HG03354 (cell line): Measurements from ENCODE around the gene AMBP.

ENCODE experiments used
- ATAC-seq: cut with Tn5 transposase; IDR thresholded peaks from one replicate; pipeline ENCODE4 v1.9.1; 2021; ENCODE audit warnings: mild to moderate bottlenecking; ENCODE audit not compliant: unreplicated experiment, poor library complexity, severe bottlenecking

Gene AMBP

DNA sequence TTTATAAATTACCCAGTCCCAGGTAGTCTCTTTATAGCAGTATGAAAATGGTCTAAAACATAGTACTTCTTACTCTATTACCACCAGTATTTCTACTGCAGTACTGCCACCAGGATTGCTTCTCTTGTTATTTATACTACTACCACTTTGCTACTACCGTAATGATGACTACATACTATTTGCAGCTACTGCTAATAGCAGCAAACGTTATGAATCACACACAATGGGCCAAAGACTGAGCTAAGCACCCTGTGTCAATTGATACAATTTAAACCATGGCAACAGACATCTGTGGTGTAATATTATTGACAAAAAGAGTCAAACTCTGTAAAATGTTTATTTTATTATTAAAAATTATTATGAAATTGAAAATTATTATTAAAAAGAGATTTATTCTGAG, 36.3 kb upstream of the AMBP start:
- no peak for ATAC-seq

- ATAC-seq: no peak
These were observed 34.9 kb upstream of the AMBP start for GRCh38 chr9:114112778-114113584.

- no peak for ATAC-seq
These were observed 34.2 kb upstream of the AMBP start for GRCh38 chr9:114112325-114112724.

GRCh38 chr9:114110180-114110579, 32.1 kb upstream of the AMBP start:
- no peak for ATAC-seq

- ATAC-seq: no peak
These were observed 31.0 kb upstream of the AMBP start for GRCh38 chr9:114109124-114109523.

DNA sequence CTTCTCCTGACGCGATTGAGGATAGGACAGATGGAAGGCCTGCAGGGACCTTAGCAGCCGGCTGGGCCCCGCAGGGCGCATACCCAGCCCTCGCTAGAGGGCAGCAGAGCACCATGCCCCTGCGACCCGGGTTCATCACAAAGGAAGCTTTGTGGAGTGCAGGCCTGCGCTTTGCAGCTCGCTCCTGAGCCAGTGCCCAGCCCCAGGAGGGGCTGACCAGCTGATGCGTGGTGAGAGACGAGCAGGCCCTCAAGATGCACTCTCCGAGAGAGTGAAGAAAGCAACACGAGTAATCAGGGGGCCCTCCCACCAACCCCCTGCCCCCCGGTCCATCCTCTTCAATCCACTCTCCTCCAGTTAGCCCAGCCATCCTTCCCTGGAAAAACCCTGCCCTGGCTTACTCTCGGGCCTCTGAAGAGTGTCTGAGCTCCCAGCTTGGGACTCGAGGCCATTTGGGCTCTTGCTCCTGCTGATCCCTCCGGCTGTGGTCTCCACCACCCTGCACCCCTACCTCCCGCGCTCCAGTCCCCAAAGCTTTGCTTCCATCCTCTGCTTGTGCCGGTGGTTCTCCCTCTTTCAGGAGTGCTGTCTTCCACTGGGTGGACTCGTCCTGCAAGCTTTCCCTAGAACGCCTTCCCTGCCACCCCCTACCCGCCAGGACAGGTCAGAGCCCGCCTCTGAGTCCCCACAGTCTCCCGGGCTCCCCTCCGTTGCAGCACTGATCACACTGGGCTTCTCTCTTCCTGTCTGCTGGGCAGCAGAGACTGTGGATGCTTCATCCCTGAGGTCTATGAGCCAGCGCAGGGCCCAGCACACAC, 30.1 kb upstream of the AMBP start:
- peak; percentile 68 for ATAC-seq

DNA sequence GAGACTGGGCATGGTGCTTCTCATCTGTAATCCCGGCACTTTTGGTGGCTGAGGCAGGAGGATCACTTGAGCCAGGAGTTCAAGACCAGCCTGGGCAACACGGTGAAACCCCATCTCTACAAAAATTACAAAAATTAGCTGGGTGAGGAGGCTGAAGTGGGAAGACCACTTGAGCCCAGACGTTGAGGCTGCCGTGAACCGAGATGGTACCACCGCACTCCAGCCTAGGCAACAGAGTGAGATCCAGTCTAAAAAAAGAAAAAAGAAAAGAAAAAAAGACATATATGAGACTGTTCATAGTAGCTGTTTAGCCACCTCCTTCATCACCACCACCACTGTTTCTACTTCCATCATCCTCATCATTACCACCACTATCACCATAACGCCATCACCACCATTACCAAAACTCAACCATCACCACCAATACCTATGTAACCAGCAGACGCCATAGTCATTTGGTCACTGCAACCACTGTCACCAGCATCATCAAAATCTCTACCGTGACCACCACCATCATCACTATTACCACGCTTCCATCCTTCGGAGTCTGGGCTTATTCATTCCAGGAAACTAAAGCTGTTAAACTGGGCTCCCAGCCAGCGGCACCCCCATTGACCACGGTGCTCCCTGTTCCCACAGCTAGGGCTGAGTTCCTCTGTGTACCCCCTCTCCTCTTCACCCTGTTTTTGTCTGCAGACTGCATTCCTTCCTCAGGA, 29.3 kb upstream of the AMBP start:
- no peak for ATAC-seq

DNA sequence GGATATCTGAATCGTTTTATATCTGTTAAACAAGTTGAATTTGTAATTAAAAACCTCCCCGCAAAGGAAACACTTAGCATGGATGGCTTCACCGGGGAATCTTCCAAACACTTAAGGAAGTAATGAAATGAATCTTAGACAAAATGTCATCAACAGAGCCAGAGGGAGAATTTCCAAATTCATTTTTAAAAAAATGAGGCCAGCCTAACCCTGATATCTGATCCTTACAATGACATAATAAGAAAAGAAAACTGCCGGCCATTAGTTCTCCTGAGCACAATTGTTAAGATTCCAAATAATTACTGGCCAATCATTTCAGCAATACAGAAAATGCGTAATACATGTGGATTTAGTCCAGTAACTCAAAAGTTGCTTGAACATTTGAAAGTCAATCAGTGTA, 27.1 kb upstream of the AMBP start:
- ATAC-seq: no peak

- no peak for ATAC-seq
These were observed 24.4 kb upstream of the AMBP start for GRCh38 chr9:114102484-114102883.

- no peak for ATAC-seq
These were observed 22.4 kb upstream of the AMBP start for GRCh38 chr9:114100536-114100935.

GRCh38 chr9:114099669-114100270, 21.7 kb upstream of the AMBP start:
- no peak for ATAC-seq

- ATAC-seq: no peak
These were observed 21.0 kb upstream of the AMBP start, which contains the start of gene KIF12 for GRCh38 chr9:114098936-114099668. Gene KIF12 (minus strand): TSS chr9:114099292. CDS start chr9:114099276, 16 bp downstream.

DNA sequence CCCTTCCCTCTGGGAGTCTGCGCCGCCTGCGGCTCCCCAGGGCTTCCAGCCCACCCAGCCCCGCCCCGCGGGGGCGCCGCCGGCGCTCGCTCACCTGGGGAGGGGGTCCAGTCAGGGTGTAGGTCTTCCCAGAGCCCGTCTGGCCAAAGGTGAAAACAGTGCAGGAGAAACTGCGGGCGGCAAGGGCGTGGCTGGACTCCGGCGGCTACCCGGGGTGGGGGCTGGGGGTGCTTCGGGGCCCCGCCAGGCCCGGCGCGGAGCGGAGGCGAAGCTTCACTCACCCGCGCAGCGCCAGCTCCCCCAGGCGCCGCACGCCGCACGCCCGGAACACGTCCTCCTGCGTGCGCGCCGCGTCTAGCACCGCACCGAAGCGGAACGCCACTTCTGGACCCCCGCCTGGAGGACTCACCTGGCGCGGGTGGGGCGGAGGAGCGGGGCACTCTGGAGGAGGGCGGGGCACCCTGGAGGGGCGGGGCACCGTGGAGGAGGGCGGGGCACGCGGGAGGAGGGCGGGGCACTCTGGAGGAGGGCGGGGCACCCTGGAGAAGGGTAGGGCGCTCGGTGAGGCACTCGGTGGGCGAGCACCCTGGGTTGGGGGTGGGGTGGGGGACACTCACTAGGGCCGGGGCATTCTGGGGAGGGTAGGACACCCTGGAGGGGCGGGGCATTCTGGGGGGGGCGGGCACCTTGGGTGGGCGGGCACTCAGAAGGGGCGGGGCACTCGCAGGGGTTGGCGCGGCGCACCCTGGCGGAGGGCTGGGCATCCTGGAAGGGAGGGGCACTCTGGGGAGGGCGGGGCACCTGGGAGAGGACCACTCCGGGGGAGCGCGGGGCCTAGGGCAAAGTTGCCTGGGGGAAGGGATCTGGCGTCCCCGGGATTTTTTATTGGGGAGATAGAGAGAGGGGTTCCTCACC, 20.2 kb upstream of the AMBP start:
- ATAC-seq: no peak

GRCh38 chr9:114097613-114098020, 19.5 kb upstream of the AMBP start:
- ATAC-seq: no peak

- no peak for ATAC-seq
These were observed 18.9 kb upstream of the AMBP start for GRCh38 chr9:114096866-114097612.

DNA sequence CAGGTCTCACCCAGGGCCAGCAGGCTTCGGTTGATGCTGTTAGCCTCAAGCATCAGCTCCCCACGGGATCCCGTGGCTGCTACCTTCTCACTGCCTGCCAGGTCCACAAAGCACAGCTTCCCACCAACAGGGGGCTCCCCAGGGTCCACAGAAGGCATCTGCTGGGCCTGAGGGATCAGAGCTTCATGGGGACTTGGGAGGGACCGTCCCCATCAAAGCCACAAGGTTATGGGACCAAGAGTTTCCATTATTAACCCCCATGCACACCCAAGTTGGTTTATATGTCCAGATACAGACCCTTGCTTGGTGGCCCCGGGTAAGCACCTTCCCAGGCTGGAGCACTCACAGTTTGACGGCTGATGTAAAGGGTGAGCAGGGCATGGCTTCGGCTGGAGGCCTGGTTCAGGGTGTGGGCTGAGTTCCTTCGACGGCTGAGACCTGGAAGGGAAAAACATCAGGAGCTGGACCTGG, 18.0 kb upstream of the AMBP start:
- no peak for ATAC-seq

DNA sequence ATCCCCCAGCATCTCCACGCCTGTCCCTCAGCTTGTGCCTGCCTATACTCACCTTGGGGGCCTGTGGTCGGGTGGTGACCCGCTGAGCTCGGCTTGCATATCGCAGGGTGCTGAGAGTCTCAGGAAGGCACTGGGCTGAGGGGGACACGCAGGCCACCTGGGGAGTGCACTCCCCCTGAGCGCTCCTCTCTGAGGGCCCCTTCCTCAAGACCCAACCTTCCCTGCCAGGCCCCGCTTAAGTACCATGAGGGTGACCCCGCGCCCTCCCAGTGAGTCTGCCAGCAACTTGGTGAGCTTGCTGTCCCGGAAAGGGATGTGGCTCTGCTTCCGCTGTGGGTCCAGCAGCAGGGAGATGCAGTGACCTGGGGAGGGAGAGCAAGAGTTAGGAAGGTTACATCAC, 16.9 kb upstream of the AMBP start:
- ATAC-seq: no peak
